SU-DHL-6 (cell line): ENCODE results near the gene ZNF473.
"Not testable (repeated sequence)": the region's sequence is repeated elsewhere in the genome, so short reads cannot be mapped to it uniquely, and the experiment has no call there.

Source experiments
- CTCF ChIP-seq: fragments of 200-600 bp; sonication (generic); IDR thresholded peaks from one replicate; pipeline ENCODE4 v1.5.1; 2017; ENCODE audit warnings: antibody characterized with exemption, mild to moderate bottlenecking, low read length, moderate library complexity; ENCODE audit not compliant: insufficient read depth, poor library complexity, severe bottlenecking
- EZH2phosphoT487 ChIP-seq: fragments of 200-600 bp; sonication (generic), shearing (Covaris generic); conservative IDR thresholded peaks from 2 replicates; pipeline ENCODE4 v1.6.1; 2018; ENCODE audit warnings: mild to moderate bottlenecking, antibody characterized with exemption, low read length, moderate library complexity, mixed read lengths

DNA sequence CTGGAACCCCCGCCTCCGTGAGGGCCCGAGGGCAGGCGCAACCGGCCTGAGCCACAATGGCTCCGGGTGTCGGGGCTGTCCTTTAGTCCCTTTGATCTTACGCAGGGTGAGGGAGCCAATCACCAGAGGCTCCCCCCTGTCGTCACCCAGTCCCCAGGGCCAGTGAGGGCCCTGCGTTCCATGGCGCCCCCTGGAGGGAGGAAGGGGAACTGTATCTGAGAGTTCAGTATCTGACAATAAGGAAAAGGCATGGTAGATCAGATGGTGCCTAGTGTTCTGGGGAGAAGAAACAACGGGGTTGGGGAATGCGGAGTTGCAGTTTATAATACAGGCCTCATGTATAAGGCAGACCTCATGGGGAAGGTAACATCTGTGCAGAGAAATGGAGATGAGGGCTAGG, 75.1 kb downstream of the ZNF473 start:
- TF ChIP-seq CTCF, EZH2phosphoT487: not testable (repeated sequence)
